Occipital lobe (tissue), 2 donors: Measurements from ENCODE around the gene KCTD15. TPM values are rescaled to one million over a fixed set of nuclear protein-coding genes. Genes with fewer than 3 reads are reported as not detected.

Experiments
- DNase-seq: peaks from one replicate; lab custom pipeline; 2025; lab: John Stamatoyannopoulos, UW
- total RNA-seq: library from RNA; depleted of rRNA; stranded (reverse); fragments of >200 nt; gene quantifications from one replicate; pipeline ENCODE4 v1.2.3, GENCODE V29; 2014

The KCTD15 gene
- total RNA-seq, 1 donor from 2014 or later: 85.5 TPM

GRCh38 chr19:33849551-33850147 lies 53.0 kb downstream of the KCTD15 start:
- DNase-seq: no peak

- DNase-seq: no peak
Observed at GRCh38 chr19:33859016-33859415, 62.3 kb downstream of the KCTD15 start.

DNA sequence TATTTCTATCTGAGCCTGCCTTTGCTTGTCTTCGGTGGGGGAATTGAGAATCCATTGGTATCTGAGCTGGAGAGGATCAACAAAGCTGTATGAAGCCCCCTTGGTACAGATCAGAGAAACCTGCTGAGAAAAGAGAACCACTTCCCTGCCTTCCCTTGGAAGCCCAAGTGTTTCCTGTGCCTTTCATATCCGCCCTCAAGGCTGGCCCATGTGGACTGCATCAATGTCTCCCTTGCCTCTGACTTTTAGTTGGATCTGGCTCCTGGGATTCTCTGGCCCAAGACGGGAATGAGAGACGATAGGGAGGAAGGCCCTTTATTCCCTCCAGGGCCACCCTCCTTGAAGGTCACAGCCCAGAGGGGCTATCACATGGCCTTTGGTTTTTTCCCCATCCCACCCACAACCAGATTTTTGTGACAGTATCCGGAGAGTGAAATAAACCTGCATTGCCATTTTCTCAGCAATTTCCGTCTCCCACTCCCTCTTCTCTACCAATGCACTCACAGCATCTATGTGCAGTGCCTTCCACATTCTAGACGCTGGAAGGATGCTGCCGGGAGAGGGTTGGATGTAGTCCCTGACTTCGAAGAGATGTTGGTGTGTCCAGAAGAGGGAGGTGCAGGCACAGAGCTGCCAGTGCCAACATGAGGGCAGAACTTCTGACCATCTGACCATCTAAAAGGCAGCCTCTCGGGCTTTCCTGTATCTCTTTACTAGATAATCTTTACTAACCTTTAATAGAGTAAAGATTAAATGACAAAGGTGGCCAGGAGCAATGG lies 63.8 kb downstream of the KCTD15 start:
- DNase-seq: no peak

DNA sequence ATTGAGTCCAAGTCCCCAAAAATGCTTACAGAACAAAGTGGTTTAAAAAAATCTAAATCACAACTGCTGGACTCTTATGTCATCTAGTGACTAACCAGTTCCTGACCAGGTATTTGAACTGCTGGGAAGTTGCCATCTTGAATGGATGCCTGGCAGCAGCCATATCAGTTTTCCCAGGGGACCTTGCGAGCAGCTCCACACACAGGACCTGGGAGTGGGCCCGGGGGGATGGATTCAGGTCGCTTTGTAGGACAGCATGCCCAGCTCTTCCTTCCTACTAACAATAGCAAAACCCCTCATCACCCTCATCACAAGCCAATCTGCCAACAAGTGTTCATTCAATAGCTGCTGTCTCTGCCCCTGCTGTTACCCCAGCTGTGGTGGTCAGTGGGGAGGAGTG lies 65.3 kb downstream of the KCTD15 start:
- DNase-seq: no peak

DNA sequence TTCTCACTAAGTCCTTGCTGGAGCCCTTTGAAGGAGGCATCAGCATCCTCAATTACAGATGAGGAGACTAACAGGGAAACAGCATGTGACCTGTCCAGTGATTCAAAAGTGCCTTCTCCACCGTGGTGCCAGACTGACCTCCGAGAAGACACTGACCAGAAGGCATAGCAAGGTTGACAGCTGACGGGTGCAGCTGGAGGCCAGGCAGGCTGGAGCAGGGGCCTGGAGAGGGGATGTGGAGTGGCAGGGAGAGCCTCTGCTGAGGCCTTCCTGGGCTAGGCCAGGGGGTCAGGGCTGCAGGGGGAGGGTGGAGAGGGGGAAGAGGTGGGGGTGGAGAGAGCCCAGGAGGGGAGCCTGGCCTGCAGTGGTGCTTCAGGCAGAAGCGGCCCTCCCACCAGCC lies 66.3 kb downstream of the KCTD15 start:
- no peak for DNase-seq

GRCh38 chr19:33863436-33863835 lies 66.8 kb downstream of the KCTD15 start:
- no peak for DNase-seq

DNA sequence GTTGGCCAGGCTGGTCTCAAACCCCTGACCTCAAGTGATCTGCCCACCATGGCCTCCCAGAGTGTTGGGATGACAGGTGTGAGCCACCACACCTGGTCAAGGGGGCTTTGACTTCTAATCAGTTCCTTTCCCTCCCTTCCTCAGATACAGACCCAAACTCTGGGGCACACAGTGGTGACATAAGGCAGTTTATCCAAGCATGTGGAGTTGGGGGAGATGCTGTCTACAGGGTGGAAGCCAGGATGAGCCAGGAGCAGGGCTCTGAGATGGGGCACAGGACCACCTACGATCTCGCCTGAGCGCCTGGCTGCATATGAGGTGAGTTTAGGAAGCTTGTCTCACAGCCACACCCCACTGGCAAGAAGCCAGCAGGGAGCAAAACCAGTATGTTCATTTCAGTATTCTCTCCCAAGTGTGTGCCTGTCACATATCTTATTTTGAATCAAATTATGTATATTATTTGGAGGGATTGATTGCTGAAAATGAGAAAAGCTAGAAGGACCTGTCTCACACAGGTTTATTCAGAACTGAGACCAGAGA lies 67.7 kb downstream of the KCTD15 start:
- no peak for DNase-seq

GRCh38 chr19:33865306-33865705 lies 68.6 kb downstream of the KCTD15 start:
- DNase-seq: no peak

Other genes with a start within 250 kb of the KCTD15 start
- gene CHST8, start 174.9 kb upstream of the KCTD15 start, total RNA-seq: 14.0 TPM